T-helper 2 cell treated with Interferon-gamma antibody and Interleukin-4, amounts not matched to agents 5 μg/mL and 100 μg/mL, for 36 hours (primary cell): ENCODE measurements around the gene MYO1F.
"Not testable (repeated sequence)": the region's sequence is repeated elsewhere in the genome, so short reads cannot be mapped to it uniquely, and the experiment has no call there.

ENCODE experiments used
- DNase-seq: peaks from one replicate; pipeline ENCODE4 v3.0.0; 2021; ENCODE audit warnings: low spot score
- H3K27ac Mint-ChIP-seq: one replicate; pipeline ENCODE4 v1.8.0; 2021; ENCODE audit warnings: mild to moderate bottlenecking, mixed read lengths
- H3K27me3 Mint-ChIP-seq: one replicate; pipeline ENCODE4 v1.8.0; 2021; ENCODE audit warnings: low read depth, mixed read lengths
- H3K36me3 Mint-ChIP-seq: one replicate; pipeline ENCODE4 v1.8.0; 2021; ENCODE audit warnings: low read depth, mixed read lengths
- H3K4me1 Mint-ChIP-seq: one replicate; pipeline ENCODE4 v1.8.0; 2021; ENCODE audit warnings: low read depth, mixed read lengths
- H3K4me3 Mint-ChIP-seq: one replicate; pipeline ENCODE4 v1.8.0; 2022; ENCODE audit warnings: mild to moderate bottlenecking, moderate library complexity, mixed read lengths
- H3K9me3 Mint-ChIP-seq: one replicate; pipeline ENCODE4 v1.8.0; 2021; ENCODE audit warnings: mixed read lengths

Gene MYO1F

DNA sequence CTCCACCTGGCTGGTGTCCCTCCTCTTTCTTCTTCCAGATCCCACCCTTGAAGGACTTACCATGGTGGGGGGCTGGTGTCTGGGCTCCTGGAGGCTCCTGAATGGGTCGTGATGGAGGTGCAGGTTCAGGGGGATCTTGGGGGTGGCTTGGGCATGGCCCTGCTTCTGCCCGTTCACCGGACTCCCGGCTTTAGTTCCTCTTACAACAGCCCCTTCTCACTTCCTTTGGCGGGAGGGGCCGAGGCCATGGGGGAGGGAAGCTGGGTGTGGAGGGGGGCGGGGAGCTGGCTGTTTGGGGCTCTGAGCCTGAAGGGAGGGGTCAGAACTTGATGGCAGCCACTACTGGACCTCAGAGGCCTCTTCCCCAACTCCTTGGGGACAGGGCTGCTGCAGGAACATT, at the start of gene MYO1F:
TSS of gene MYO1F (minus strand) at position 196 of the 400 bp plus-strand sequence. CDS start at position 63, 133 bp downstream.
- DNase-seq: no peak
- Mint-ChIP-seq H3K9me3 (peaks cover 7% of the 10 kb centered on the region), H3K4me1 (peaks cover 30% of the 10 kb centered on the region), H3K36me3 (peaks cover 40% of the 10 kb centered on the region), H3K4me3 (peak within 1 kb of the TSS; percentile 97), H3K27me3 (peaks cover 2% of the 10 kb centered on the region), H3K27ac (peak within 1 kb of the TSS; percentile 85)

DNA sequence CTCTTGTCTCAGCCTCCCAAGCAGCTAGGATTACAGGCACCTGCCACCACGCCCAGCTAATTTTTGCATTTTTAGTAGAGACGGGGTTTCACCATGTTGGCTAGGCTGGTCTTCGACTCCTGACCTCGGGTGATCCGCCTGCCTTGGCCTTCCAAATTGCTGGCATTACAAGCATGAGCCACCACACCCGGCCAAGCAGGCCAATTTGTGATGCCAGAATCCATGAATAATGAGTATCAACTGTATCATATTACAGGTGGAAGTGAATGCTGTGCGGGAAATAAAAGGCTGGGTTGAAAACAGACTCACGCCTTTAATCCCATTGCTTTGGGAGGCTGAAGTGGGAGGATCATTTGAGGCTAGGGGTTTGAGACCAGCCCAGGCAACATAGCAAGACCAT, 49.6 kb upstream of the MYO1F start:
- Mint-ChIP-seq H3K9me3 (no peaks in the 10 kb centered on the region), H3K27me3 (no peaks in the 10 kb centered on the region), H3K4me1 (no peaks in the 10 kb centered on the region)

DNA sequence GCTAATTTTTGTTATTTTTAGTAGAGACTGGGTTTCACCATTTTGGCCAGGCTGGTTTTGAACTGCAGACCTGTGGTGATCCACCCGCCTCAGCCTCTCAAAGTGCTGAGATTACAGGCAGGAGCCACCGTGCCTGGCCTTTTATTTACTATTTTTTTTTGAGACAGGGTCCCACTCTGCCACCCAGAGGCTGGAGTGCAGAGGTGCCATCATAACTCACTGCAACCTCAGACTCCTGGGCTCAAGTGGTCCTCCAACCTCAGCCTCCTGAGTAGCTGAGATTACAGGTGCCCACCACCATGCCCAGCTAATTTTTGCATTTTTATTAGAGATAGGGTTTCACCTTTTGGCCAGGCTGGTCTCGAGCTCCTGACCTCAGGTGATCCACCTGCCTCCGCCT, 45.6 kb upstream of the MYO1F start:
- H3K27me3 Mint-ChIP-seq, H3K36me3 Mint-ChIP-seq, DNase-seq, H3K4me3 Mint-ChIP-seq, H3K4me1 Mint-ChIP-seq, H3K9me3 Mint-ChIP-seq, H3K27ac Mint-ChIP-seq: not testable (repeated sequence)

More for the DNA sequence above, 49.6 kb upstream of the MYO1F start:
- no peak overlapping the region for H3K27ac Mint-ChIP-seq
- DNase-seq: no peak
- H3K4me3 Mint-ChIP-seq: no peak overlapping the region
- no peaks in the 10 kb centered on the region for H3K36me3 Mint-ChIP-seq

DNA sequence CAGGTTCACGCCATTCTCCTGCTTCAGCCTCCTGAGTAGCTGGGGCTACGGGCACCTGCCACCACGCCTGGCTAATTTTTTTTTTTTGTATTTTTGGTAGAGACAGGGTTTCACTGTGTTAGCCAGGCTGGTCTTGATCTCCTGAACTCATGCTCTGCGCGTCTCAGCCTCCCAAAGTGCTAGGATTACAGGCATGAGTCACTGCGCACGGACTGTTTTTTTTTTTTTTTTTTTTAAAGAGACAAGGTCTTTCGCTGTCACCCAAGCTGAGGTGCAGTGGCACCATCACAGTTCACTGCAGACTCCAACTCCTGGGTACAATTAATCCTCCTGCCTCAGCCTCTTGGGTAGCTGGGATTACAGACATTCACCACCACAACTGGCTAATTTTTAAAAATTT, 41.5 kb upstream of the MYO1F start:
- H3K27ac Mint-ChIP-seq: no peak overlapping the region
- H3K4me1 Mint-ChIP-seq: peaks cover 2% of the 10 kb centered on the region
- no peaks in the 10 kb centered on the region for H3K27me3 Mint-ChIP-seq
- no peak for DNase-seq
- no peaks in the 10 kb centered on the region for H3K9me3 Mint-ChIP-seq
- no peaks in the 10 kb centered on the region for H3K36me3 Mint-ChIP-seq
- H3K4me3 Mint-ChIP-seq: no peak overlapping the region

DNA sequence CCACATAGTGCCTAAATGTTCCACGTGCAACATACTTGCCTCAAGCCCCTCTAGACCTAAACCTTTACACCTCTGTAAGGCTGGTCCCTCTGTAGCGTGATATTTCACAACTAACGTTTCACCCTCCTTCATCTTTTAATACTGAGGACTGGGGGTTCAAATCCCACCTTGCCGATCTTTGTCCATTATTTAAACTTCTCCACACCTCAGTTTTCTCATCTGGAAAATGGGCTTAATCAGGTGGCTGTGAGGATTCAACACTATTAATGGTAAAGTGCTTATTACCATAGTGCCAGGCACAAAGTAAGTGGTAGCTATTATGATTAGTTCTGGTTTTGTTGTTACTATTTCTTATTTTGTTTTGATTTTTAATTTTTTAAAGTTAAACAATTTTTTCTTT, 40.7 kb upstream of the MYO1F start:
- Mint-ChIP-seq H3K27ac (no peak overlapping the region), H3K27me3 (no peaks in the 10 kb centered on the region), H3K36me3 (no peaks in the 10 kb centered on the region), H3K4me3 (no peak overlapping the region), H3K9me3 (no peaks in the 10 kb centered on the region), H3K4me1 (peaks cover 2% of the 10 kb centered on the region)
- no peak for DNase-seq

DNA sequence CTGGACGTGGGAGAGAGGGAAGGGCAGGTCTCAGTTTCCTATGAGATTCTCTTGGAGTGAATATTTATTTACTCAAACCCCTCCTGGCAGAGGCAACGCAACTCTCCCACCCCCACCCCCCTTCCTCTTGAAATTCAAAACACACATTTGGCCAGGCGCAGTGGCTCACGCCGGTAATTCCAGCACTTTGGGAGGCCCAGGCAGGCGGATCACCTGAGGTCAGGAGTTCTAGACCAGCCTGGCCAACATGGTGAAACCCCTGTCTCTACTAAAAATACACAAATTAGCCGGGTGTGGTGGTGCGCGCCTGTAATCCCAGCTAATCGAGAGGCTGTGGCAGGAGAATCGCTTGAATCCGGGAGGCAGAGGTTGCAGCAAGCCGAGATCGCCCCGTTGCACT, 40.1 kb upstream of the MYO1F start:
- H3K4me1 Mint-ChIP-seq, H3K27me3 Mint-ChIP-seq, H3K36me3 Mint-ChIP-seq, DNase-seq, H3K4me3 Mint-ChIP-seq, H3K27ac Mint-ChIP-seq, H3K9me3 Mint-ChIP-seq: not testable (repeated sequence)

DNA sequence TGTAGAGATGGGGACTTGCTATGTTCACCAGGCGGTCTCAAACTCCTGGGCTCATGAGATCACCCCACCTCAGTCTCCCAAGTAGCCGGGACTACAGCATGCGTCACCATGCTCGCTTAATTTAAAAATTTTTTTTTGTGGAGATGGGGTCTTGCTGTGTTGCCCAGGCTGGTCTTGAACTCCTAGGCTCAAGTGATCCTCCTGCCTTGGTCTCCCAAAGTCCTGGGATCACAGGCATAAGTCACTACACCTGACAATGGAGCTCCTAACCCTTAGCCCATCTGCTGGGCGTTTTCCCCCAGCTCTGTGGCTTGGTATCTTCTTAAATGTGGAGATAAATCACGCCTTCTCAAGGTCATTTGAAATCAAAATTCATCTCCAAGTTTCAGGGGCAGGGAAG, 39.6 kb upstream of the MYO1F start:
- H3K4me1 Mint-ChIP-seq: peaks cover 2% of the 10 kb centered on the region
- no peak for DNase-seq
- H3K36me3 Mint-ChIP-seq: no peaks in the 10 kb centered on the region
- H3K27me3 Mint-ChIP-seq: no peaks in the 10 kb centered on the region
- H3K27ac Mint-ChIP-seq: no peak overlapping the region
- no peaks in the 10 kb centered on the region for H3K9me3 Mint-ChIP-seq
- H3K4me3 Mint-ChIP-seq: no peak overlapping the region

DNA sequence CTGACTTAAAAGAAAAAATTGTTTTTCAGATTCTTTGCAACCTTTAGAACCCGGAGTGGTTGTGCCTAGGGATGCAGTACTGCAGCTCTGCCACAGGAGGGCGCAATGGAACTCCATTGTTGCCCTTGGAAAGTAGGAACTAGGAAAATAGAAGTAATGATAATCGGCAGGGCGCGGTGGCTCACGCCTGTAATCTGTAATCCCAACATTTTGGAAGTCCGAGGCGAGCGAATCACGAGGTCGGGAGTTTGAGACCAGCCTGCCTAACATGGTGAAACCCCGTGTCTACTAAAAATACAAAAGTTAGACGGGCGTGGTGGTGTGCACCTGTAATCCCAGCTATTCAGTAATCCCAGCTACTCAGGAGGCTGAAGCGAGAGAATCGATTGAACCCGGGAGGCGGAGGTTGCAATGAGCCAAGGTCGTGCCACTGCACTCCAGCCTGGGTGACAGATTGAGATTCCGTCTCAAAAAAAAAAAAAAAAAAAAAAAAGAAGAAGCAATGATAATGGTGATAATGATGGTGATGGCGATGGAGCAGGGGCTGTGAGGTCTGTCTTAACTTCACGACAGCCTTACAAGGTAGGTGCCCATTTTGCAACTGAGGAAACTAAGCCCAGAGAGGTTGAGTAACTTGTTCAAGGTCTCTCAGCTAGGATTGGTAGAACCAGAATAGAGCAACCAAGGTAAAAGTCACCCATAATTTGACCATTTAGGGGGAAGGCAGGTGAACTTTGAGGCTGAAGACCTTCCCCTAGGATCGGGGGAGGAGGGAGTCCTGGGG, 38.8 kb upstream of the MYO1F start:
- Mint-ChIP-seq H3K36me3 (no peaks in the 10 kb centered on the region), H3K27ac (no peak overlapping the region), H3K27me3 (peaks cover 4% of the 10 kb centered on the region), H3K4me3 (no peak overlapping the region), H3K4me1 (peaks cover 2% of the 10 kb centered on the region), H3K9me3 (no peaks in the 10 kb centered on the region)
- peak; percentile 18 for DNase-seq

DNA sequence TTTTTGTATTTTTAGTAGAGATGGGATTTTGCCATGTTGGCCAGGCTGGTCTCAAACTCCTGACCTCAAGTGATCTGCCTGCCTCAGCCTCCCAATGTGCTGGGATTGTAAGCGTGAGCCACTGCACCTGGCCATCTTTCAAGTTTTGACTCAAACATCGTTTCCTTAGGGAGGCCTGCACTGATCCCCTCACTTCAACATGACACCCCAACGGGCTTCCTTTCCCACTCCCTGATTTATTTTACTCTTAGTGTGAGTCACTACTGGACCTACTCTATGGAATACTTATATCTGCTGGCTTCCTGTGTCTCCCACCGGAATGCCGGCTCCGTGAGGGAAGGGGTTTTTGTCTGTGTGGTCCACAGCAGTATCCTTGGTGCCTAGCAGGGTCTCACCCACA, 37.8 kb upstream of the MYO1F start:
- Mint-ChIP-seq H3K27me3 (peaks cover 8% of the 10 kb centered on the region), H3K4me3 (no peak overlapping the region), H3K27ac (no peak overlapping the region), H3K9me3 (no peaks in the 10 kb centered on the region), H3K36me3 (peaks cover under 1% of the 10 kb centered on the region), H3K4me1 (peaks cover 5% of the 10 kb centered on the region)
- no peak for DNase-seq

DNA sequence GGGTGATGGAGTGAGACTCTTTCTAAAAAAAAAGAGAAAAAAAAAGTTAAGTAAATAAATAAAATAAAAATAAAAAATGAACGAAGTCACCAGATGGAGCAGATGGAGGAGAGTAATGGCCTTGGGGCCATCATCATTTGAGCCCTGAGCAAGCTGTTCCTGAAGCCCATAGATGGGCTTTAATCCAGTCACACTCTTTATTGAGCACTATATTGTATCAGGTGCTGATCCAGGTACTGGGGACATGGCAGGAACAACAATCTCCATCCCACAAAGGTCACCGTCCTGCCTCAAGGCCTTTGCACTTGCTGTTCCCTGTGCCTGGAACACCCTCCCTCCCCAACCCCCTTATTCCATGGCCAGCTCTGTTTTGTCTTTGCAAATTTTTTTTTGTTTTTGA, 37.2 kb upstream of the MYO1F start:
- Mint-ChIP-seq H3K9me3 (no peaks in the 10 kb centered on the region), H3K27me3 (peaks cover 12% of the 10 kb centered on the region), H3K4me1 (peaks cover 9% of the 10 kb centered on the region), H3K27ac (no peak overlapping the region), H3K4me3 (no peak overlapping the region), H3K36me3 (peaks cover 1% of the 10 kb centered on the region)
- DNase-seq: no peak

DNA sequence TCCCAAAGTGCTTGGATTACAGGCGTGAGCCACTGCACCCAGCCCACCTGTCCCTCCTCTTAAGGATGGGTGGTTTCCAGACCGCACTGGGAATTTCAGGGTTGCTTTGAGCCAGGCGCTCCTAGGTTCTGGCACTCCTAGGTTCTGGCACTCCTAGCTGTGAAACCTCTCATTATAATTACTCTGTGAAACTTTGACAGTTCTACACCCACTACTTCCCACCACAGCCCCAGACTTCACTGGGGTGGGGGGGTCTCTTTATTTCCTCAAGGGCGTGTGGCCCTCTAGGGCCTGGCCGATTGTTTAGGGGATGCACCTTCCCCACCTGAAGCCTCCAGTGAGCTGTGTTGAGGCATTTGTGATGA, 35.5 kb upstream of the MYO1F start:
- no peak overlapping the region for H3K27ac Mint-ChIP-seq

DNA sequence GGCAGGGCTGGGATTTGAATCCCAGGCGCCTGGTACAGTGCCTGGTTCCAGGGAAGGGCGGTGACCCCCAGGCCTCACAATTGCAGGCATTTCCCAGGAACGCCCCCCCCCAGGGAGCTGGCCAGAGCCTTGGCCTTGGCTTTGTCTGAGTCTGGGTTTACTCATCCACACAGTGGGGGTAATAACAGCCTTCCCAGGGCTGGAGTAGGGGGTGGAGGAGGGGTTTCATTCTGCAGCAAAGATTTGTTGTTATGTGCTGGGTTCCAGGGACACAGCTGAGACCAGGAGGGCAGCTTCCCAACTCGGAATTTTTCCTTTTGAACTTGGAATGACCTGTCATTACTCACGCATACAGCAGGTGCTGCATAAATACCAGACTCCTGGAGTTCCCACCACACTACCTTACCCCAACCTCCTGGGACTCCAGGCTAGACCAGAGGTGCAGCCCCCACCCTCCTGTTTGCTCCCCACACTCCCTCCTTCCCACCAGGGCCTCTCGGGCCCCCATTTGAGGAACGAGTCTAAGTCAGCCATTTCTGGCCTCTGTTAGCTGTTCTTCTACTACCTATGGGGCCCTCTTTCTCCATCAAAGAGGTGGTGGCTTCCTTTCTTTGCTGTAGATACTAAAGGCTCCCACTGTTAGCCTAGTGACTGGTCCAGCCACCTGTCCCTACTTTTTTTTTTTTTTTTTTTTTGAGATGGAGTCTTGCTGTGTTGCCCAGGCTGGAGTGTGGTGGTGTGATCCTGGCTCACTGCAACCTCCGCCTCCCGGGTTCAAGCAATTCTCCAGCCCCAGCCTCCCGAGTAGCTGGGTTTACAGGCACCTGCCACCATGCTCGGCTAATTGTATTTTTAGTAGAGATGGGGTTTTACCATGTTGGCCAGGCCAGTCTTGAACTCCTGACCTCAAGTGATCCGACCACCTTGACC, 34.9 kb upstream of the MYO1F start:
- Mint-ChIP-seq H3K4me3 (peak overlapping the region; percentile 7), H3K27ac (no peak overlapping the region), H3K9me3 (no peaks in the 10 kb centered on the region), H3K4me1 (peaks cover 11% of the 10 kb centered on the region), H3K27me3 (peaks cover 20% of the 10 kb centered on the region), H3K36me3 (peaks cover 1% of the 10 kb centered on the region)
- DNase-seq: no peak

More for the DNA sequence above, 35.5 kb upstream of the MYO1F start:
- no peak for DNase-seq
- H3K4me1 Mint-ChIP-seq: peaks cover 11% of the 10 kb centered on the region
- H3K9me3 Mint-ChIP-seq: no peaks in the 10 kb centered on the region
- H3K36me3 Mint-ChIP-seq: peaks cover 1% of the 10 kb centered on the region
- H3K4me3 Mint-ChIP-seq: no peak overlapping the region
- peaks cover 20% of the 10 kb centered on the region for H3K27me3 Mint-ChIP-seq

DNA sequence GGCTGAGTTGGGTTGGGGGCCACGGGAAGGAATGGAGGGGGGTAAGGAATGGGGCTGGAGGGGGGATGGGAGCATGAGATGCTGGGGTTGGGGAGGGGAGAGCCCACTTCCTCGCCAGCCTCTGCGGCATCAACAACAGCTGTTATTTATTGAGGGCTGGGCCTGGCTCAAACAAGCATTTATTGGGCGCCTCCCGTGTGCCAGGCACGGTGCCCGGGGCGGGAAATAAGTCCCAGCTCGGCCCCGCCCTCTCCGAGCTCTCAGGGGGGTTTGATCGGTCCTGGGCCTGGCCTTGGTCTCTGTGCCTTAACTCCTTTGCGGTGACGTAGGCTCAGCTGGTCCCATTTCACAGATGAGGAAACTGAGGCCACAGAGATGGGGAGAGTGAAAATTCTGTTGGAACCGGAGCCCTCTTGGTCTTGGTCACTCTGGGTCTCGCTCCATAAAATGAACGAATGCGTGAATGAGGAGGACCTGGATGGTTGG, 34.2 kb upstream of the MYO1F start:
- Mint-ChIP-seq H3K27me3 (peaks cover 20% of the 10 kb centered on the region), H3K36me3 (peaks cover 1% of the 10 kb centered on the region), H3K4me1 (peaks cover 11% of the 10 kb centered on the region), H3K4me3 (peak overlapping the region; percentile 45), H3K27ac (no peak overlapping the region), H3K9me3 (no peaks in the 10 kb centered on the region)
- no peak for DNase-seq

DNA sequence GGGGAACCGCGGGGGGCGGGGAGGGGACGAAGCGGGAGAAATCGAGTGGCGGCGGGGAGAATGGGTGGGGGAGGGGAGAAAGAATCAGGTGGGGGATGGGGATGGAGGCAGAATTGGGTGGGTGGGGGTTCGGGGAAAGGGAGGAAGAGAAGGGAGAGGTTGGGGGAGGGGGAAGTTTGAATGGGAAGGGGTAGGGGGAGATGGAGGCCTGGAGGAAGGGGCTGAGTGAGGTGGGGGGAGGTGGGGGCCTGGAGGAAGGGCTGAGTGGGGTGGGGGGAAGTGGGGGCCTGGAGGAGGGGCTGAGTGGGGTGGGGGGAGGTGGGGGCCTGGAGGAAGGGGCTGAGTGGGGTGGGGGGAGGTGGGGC, 33.7 kb upstream of the MYO1F start:
- peaks cover 11% of the 10 kb centered on the region for H3K4me1 Mint-ChIP-seq

More for the DNA sequence above, 33.7 kb upstream of the MYO1F start:
- no peak overlapping the region for H3K4me3 Mint-ChIP-seq
- DNase-seq: no peak
- no peak overlapping the region for H3K27ac Mint-ChIP-seq
- peaks cover 1% of the 10 kb centered on the region for H3K36me3 Mint-ChIP-seq
- H3K27me3 Mint-ChIP-seq: peaks cover 20% of the 10 kb centered on the region
- no peaks in the 10 kb centered on the region for H3K9me3 Mint-ChIP-seq
